Measurements from ENCODE around the gene UQCC3.
"Not testable (repeated sequence)": the region's sequence is repeated elsewhere in the genome, so short reads cannot be mapped to it uniquely, and the experiment has no call there.

Gene UQCC3

DNA sequence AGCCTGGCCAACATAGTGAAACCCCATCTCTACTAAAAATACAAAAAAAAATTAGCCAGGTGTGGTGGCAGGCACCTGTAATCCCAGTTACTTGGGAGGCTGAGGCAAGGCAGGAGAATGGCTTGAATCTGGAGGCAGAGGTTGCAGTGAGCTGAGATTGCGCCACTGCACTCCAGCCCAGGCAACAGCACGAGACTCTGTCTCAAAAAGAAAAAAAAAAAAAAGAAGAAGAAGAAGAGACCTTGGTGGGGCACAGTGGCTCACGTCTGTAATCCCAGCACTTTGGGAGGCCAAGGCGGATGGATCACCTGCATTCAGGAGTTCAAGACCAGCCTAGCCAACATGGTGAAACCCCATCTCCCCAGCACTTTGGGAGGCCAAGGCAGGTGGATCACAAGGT lies 32.4 kb downstream of the UQCC3 start:
- FAIRE-seq: not testable (repeated sequence)

DNA sequence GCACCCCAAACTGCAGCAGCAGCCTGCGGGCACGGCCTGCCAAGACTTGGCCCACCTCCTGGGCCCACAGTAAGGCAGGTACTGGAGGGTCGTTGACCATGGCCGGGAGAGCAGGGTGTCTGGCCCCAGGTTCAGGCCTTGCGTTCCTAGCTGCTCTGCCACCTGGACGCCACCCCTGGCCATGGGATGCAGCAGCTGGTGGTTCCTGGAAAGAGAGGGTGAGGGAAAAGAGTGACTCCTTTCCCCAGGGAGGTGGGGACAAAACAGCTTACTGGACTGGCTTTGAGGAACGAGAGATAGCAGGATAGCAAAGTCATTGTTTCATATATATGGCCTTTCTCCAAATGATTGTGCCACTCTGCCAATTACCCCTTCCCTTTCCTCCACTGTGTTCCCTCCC lies 33.9 kb downstream of the UQCC3 start:
- FAIRE-seq: no peak

DNA sequence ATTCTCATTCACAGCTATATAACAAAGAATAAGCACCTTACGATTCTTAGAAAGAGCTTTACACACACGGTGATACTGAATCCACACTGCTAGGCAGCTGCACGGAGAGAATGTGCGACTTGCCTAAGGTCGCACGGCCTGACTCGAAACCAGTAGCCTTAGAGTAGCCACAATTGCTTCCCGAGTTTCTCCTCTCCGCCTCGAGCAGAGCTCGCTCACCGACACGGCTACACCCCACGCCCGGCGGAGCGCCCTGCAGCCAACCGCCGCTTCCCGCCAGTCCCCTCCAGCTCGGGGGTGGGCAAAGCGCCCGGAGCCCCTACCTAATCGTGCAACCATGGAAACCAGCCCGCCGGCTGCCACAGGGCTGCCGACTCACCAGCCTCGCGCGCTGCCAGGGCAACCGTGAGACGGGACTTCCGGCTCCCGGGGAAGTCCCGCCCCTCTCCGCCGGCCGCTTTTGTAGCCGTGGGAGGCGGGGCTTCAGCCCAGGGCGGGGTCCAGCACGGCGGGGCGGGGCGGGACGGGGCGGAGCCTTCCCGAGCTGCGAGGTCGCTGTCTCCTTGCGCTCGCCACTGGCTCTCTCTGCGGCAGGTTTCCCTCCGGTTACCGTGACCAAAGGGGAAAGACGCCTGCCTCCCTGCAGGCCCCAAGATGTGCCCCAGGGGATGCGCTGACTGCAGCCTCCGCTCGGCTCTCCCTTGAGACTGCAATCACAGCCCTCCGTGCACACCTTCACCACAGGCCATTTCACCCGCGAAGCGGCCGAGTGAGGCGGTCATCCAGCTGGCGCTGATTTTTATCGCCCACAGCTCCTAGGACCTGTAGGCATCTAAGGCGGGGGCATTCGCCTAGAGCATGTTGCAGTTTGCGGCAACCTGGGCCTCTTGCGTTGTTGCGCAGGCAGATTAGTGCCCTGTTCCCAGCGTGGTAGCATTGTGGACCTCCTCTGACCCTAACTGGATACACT lies 34.7 kb downstream of the UQCC3 start:
- FAIRE-seq: no peak

DNA sequence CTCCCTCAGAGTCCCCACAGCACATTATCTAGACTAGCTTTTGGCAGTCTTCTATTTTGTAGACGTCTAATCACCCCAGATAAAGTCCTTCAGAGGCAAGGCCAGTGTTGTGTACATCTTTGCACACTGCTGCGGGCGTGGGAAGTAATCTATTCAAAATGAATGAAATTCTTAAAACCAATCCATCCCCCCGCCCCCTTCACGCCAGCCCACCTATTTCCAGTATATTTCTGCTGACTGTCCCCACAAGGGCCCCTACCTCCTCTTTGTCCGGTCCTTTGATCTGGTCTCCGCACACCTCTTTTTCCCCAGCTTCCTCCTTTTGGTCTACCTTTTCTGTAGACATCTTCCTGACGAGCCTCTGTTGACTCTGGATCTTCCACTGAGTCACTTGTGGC lies 35.4 kb downstream of the UQCC3 start:
- no peak for FAIRE-seq

DNA sequence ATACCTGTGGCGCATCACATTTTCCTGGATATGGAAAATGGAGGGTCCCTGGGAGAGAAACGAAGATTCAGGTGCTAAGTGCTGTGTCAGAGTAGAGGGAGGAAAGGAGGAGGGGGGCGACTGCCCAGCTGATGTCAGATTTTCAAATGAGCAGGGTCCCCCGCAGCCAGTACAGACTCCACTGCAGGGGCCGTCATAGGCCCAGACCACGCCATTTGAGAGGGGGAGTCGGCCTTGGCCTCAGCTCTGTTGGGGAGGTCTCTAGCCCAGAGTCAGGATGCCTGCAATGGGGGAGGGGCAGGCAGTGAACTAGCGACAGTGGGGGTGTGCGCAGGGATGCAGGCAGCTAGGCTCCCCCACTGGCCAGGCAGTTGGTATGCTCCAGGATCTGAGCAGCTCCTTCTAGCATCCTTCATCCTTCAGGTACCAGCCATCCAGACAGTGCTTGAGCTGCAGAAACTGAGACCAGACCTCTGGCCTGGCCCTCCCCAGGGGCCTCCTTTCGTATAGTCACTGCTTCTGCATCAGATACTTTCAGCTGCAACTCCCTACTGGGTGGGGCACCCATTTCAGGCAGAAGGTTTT lies 35.9 kb downstream of the UQCC3 start, which contains the start of the genes BSCL2 and GNG3:
Gene BSCL2 (minus strand): TSS at position 148 of the 585 bp plus-strand sequence. CDS start 229 bp downstream, outside the sequence.
Gene GNG3 (plus strand): TSS at position 400 of the 585 bp plus-strand sequence. CDS start 620 bp downstream, outside the sequence.
- no peak for FAIRE-seq

DNA sequence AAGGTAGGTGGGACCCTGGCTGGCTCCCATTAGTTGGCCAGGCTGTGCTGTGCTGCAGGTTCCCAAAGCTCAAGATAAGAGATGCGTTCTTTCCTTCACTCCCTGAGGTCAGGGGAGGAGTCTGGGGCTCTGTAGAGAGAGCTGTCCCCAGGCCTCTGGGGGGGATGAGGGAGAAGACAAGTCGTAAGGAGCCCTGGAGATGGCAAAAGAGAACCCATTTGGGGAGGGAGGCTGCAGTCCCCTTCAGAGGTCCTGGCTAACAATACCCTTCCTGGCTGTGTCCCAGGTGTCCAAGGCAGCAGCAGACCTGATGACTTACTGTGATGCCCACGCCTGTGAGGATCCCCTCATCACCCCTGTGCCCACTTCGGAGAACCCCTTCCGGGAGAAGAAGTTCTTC lies 36.9 kb downstream of the UQCC3 start:
- no peak for FAIRE-seq

DNA sequence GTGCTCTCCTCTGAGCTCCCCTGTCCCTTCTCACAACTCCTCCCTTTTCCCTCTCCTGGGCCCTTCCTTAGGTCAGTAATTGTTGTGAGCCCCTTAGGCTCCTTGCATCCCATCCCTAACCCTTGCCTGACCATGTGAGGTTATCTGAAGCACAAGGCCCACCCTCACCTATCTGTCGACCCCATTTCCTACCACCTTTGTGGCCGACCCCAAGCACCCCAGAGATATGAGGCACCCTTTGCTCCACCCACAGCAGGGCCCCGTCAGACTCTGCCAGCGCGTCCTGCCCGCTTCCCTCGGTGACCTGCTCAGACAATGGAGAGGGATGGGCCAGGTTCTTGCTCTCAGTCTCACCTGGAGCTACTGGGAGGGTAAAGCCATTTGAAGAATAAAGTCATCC lies 37.3 kb downstream of the UQCC3 start:
- no peak for FAIRE-seq

DNA sequence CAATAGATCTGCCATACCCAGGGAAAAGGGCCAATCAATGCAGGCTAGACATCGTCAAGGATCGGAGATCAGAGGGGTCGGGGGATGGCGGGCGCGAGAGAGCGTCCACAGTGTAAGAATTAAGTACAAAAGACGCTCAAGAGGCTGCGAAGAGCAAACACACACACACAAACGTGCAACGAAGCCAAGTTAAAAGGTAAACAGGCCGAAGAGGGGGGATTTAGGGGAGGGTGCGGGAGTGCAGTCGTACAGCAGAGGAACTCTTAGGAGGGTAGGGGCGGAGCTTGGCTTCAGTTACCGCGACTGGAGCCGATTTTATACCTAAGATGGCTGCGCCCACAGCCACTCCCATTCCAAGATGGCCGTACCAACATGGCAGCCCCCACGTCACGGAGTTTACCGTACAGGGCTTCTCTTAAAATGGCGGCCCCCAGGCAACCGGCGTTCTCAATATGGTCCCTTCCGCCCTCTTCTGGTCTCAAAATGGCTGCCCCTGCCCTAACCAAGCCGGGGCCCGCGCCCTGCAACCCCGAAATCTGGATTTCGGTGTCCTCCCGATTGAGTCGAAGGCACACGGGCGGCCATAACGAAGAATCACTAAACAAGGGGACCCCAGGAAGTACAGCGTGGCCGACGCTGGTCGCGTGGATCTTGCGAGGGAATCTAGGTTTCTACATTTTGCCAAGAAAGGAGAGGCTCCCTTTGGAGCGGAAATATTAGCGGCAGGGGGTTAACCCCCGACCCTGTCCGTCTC lies 38.0 kb downstream of the UQCC3 start:
- no peak for FAIRE-seq

DNA sequence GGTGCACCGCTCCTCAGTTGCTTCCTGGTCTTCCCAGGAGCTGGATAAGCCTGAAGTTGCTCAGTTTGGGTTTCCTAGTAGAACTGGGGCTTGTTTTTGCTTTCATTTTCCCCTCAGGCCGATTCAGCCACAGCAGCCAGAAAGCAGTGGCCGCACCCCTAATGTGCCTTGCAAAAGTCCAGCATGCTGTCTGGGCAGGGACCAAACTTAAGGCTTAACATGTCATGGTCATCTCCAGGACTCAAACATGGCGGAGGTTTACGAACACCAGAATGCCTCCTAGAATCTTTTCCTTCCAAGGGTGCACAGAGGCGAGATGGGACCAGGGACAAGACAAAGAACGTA lies 38.5 kb downstream of the UQCC3 start:
- FAIRE-seq: no peak

DNA sequence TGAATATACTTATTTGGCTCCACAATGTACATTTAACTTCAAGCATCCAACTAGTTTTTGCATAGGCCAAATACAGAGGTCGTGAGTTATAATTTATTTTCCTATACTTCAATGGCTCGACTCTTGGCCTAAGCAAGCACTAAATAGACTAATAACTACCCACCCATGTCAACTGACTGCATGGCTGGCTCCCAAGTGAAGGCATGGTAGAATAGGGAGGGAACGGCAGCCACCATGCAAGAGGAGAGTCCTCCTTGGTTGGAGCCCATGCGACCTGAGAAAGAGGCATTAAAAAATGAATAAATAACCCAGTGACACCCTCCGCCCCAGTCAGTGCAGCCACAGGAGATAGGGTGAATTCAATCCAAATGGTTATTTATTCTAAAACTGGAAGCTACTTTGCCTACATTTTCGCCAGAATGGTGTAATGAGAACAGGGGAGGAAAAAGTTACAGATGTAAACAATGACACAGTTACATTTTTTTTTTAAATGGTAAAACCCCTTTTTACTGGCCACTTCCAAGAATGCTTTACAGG lies 40.9 kb downstream of the UQCC3 start:
- FAIRE-seq: no peak

DNA sequence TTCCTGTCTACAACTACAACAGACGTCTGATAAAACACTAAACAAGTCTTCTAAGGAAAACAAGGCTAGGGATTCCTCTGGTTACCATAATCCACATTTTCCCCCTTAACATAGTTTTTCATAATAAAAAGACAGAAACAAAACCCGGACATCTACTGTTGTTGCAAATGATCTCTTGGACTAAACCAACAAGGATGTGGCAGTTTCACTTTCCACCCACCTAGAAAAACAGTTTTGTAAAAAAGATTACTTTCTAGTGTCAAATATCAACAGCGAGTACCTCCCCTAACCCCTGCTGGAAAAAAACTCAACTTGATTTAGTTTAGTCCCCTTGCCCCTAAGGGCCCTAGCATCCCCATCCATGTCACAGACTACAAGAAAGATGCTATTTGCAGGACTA lies 41.4 kb downstream of the UQCC3 start:
- FAIRE-seq: no peak

DNA sequence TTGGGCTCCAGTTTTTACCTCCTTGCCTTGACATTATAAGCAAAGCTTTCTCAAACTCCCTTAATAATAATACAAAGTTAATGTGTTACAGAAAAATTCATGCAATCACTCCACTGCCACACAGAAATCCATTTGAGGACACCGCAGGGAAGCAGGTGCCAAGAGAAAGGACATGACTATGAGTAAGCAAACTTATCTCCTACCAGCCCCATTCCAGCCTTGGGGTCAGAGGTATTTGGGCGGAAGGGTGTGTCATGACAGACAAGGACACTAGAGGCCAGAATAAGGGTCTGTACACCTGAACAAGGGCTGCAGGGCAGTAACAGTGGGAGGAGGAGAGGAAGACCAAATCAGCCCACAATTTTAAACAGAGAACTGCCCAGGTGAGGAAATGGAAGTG lies 41.9 kb downstream of the UQCC3 start:
- FAIRE-seq: no peak

DNA sequence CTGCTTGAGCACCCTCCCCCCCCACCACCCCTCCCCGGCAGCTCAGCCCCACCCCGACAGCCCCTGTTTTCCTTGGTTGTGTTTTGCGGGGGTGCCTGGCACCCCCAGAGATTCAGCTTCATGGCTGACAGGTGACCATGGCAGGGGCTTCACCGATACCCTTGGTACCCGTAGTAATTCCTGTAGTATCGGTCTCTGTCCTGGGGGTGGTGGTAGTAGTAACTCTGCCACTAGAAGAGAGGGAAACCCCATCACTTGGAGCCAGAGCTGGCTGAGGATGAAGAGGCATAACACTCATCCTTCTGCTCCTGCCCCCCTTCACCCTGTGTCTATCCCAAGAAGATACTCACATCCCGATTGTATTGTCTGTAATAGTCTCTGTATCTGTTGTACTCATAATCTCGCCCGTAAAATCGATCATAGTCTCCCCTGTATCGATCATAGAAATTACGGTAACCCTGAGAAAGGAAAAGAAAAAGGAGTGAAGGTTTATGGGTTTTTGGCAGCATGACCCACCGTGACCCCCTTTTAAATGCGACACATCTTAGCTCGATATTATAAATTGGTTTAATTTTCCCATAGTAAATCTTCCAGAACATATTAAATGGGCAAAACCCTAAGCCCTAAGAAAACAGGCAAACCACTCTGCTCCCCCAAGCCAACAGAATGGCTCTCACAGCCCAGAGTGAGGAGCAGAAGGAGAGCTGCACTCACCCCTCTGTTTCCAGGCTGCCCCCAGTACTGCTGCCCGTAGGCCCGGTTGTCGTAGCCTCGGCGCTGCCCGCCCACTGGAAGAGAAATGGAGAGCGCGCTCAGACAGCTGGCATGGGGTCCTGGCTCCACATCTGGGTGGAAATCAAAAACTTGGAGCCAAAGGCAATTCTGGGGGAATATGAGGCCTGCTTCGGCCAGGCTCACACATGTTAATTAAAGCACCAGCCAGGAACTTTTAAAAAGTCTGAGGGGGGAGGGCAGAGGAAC lies 44.0 kb downstream of the UQCC3 start:
- no peak for FAIRE-seq

DNA sequence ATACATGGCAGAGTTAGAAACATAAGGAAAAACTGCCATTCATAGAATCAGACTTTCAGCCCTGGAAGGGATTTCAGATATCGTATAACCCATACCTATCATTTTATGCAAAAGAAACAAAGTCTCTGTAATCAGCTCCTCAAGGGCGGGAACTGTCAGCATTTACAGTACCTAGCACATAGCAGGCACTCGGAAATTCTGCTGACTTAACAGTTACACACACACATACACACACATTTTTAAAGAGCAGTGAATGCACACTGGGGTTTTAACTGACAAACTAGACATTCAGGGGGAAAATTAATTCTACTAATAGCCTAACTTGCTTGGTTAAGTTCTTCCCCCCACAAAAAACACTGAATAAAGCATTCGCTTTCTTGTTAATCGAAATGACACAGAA lies 44.7 kb downstream of the UQCC3 start:
- FAIRE-seq: no peak

DNA sequence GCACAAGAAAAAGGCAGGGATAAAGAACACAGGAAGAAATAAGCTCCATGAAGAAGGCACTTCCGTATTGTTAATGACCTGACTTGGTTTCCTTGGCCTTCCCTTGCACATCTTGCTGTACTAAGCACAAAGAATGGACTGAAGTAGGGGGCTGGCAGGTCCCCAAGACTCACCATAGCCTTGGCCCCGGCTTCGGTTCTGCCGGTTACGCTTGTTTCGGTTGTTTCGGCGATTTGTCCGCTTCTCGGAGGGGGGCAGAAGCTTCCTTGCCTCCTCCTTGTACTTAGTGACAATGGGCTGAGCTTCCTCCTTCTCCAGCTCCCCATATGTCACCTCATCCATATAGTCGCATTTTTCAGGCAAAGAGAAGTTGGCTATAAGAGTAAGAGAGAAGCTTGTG lies 45.3 kb downstream of the UQCC3 start:
- FAIRE-seq: no peak

DNA sequence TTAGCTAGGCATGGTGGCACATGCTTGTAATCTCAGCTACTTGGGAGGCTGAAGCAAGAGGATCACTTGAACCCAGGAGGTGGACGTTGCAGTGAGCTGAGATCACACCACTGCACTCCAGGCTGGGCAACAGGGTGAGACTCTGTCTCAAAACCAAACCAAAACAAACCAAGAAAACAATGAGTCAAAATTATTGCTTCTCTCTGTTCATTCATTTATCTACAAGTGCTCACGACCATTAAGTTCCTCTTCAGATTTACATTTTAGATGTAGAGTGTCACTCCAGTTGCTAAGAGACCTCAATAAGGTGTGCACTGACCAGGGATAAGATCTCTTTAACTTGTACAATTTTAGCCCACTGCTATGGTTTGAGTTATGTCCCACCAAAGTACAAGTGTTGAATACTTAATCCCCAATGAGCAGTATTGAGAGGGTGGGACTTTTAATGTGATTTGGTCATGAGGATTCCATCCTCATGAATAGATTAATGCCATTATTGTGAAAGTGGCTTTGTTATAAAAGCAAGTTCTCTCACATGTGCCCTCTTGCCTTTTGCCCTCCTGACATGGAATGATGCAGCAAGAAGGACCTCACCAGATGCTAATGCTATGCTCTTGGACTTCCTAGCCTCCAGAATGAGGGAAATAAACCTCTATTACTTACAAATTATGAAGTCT lies 48.0 kb downstream of the UQCC3 start:
- FAIRE-seq: no peak

DNA sequence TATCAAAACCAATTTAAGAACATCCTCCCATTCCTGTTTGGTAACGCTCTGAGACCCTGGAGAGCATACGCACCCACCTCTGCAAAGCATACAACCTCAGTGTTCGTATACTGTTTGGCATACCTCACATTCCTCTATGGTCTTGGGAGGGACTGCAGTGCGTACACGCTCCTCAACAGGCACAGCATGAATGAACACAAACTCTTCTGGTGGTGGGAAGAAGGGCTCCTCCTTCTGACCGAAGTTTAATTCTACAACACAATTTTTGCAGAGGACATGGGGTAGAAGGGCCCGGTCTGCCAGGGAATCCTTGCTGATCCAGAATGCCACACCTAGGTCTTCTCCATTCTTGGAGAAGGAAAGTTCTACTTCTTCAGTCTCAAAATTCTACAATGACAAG lies 50.5 kb downstream of the UQCC3 start:
- FAIRE-seq: no peak

Measured in colon (tissue), 2 donors.